ENCODE data around the gene PRKCZ. TPM values are rescaled to one million over a fixed set of nuclear protein-coding genes. Genes with fewer than 3 reads are reported as not detected.
"Not testable (repeated sequence)": the region's sequence is repeated elsewhere in the genome, so short reads cannot be mapped to it uniquely, and the experiment has no call there.

PRKCZ gene
- total RNA-seq, 1 experiment from 2014 or later = not detected

GRCh38 chr1:2084306-2084705 lies 34.1 kb downstream of the PRKCZ start:
- no peak for DNase-seq (ENCODE audit: low read depth)

DNA sequence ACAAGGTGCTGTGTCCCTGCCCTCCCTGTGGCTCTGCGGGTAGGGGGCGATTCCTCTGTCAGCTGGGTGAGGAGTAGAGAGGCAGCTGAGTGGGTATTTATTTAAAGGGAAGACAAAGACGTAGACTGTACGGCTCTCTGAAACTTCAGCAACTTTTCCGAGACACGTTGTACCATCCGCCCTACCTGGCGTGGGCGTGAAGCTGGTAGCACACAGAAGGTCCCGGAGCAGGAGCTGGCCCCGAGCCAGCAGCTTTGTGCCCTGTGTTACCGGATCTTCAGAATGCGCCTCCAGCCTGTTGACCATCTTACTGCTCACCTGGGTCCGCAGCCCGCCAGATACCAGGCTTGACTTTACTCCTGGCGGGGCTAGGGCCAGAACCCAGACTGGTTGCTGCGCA lies 34.9 kb downstream of the PRKCZ start:
- DNase-seq (ENCODE audit: low read depth) = no peak

- DNase-seq (ENCODE audit: low read depth) = no peak
Observed at GRCh38 chr1:2086446-2087078, 36.4 kb downstream of the PRKCZ start.

DNA sequence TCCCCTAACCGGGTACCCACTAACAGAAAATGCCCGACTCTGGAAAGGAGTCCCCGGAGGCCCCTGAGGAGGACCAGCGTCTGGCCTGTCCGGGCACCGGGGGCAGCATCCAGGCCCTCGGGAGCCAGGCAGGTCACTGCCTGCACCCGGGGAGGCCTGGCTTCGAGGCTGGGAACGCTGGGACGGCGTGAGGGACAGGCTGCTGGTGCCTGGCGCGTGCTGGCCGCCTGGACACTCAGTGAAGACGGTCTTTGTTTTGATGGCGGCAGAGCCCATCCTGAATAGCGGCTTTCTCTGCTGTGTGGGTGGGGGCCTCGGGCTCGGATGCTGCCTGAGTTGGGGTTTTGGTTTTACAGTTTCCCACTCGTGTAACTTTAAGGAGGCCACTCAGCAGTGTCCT lies 37.6 kb downstream of the PRKCZ start:
- no peak for DNase-seq (ENCODE audit: low read depth)

GRCh38 chr1:2088458-2088857 lies 38.2 kb downstream of the PRKCZ start:
- DNase-seq (ENCODE audit: low read depth) = peak; percentile 74

- no peak for DNase-seq (ENCODE audit: low read depth)
Observed at GRCh38 chr1:2089051-2089450, 38.8 kb downstream of the PRKCZ start.

GRCh38 chr1:2090216-2090890 lies 40.1 kb downstream of the PRKCZ start:
- no peak for DNase-seq (ENCODE audit: low read depth)

GRCh38 chr1:2091611-2092604 lies 41.7 kb downstream of the PRKCZ start:
- no peak for DNase-seq (ENCODE audit: low read depth)

DNA sequence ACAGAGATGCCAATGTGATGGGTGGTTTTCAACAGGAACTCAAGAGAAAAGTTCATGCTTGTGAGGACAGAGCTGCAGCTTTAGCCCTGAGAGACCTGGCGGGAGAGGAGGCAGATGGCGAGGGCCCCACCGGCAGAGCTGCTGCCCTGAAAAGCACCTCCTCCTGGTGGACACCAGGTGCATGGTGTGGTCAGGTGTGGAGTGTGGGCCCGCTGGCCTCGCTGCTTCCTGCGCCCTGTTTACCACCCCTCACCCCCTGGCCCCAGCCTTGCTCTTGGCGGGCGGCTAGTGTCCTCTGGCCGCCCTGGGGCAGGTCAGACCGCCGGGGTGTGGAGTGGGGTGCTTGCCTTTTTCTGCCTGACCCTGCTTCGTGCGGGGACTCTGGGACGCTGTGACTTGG lies 42.8 kb downstream of the PRKCZ start:
- no peak for DNase-seq (ENCODE audit: low read depth)

GRCh38 chr1:2093636-2094035 lies 43.4 kb downstream of the PRKCZ start:
- DNase-seq (ENCODE audit: low read depth) = no peak

DNA sequence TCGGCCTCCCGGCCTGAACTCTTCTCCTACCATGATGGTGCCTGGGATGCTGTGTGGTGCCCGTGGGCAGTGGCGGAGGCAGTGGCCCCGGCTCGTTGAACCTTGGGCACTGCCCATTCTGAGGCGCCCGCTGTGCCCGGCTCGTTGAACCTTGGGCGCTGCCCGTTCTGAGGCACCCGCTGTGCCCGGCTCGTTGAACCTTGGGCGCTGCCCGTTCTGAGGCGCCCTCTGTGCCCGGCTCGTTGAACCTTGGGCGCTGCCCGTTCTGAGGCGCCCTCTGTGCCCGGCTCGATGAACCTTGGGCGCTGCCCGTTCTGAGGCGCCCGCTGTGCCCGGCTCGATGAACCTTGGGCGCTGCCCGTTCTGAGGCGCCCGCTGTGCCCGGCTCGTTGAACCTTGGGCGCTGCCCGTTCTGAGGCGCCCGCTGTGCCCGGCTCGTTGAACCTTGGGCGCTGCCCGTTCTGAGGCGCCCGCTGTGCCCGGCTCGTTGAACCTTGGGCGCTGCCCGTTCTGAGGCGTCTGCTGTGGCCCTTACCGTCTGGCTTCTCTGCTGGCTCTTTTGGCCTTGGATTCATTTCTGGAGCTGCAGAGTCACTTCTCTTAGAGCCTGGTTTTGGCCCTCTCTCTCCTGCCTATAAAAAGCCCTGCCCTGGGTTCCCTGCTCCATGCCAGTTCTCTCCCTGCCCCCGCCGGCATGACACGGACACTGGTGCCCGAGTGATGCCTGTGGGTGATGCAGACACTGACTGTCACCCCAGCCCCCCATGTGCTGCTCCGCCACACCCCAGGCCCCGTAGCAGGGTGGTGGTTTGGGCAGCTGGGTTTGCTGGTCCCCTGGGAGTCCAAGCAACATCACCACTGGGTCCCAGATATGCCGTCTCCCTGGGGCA lies 44.3 kb downstream of the PRKCZ start:
- not testable (repeated sequence) for DNase-seq (ENCODE audit: low read depth)

GRCh38 chr1:2095394-2095793 lies 45.2 kb downstream of the PRKCZ start:
- DNase-seq (ENCODE audit: low read depth) = no peak

- DNase-seq (ENCODE audit: low read depth) = no peak
Observed at GRCh38 chr1:2095981-2096736, 45.9 kb downstream of the PRKCZ start.

- no peak for DNase-seq (ENCODE audit: low read depth)
Observed at GRCh38 chr1:2097386-2098300, 47.4 kb downstream of the PRKCZ start.

- DNase-seq (ENCODE audit: low read depth) = peak; percentile 21
Observed at GRCh38 chr1:2098301-2098698, 48.1 kb downstream of the PRKCZ start.

DNA sequence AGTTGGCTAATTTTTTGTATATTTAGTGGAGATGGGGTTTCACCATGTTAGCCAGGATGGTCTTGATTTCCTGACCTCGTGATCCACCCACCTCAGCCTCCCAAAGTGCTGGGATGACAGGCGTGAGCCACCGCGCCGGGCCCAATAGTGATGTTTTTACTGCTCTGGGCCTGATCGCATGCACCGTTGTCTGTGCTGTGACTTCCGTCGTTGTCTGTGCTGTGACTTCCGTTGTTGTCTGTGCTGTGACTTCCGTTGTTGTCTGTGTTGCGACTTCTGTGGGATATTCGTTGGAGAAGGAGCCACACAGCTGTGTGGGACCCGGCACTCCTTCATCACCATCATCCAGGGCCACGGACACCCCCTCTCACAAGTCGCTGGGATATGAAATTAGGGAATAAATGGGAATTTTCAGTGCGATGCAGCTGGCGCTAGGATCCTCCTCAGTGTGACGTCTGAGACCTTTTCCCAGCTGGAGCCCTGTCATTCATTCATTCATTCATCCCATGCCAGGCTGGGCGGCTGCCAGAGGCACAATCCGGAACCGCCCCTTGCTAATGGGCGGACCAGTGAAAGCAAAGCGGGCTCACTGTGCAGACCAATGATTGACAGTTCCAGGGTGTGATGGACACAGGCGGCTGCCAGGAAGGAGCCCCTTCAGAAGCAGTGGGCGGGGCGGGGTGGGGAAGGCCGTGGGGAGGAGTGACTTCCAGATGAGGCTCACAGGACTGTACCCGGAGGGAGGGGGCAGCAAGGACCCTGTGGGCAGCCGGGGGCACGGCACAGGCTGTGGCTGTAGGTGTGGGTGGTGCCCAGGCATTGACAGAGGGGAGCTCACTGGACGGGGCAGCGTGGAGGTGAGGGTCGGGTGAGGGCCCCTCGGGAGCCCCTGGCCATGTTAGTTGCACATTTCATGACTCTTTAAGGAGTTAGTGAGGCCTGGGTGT lies 48.9 kb downstream of the PRKCZ start:
- no peak for DNase-seq (ENCODE audit: low read depth)

GRCh38 chr1:2099886-2100779 lies 49.9 kb downstream of the PRKCZ start:
- DNase-seq (ENCODE audit: low read depth) = no peak
